CD4-positive, alpha-beta memory T cell (primary cell): ENCODE data around the gene NPEPL1. TPM values are rescaled to one million over a fixed set of nuclear protein-coding genes. Genes with fewer than 3 reads are reported as not detected.

Experiments used
- CTCF ChIA-PET: fragments of 350-600 bp; sonication (Branson Sonifier 250); formaldehyde crosslinking; loops from one replicate; lab custom pipeline; 2021; ENCODE audit warnings: inconsistent platforms; ENCODE audit not compliant: partially characterized antibody; lab: Charles Lee
- POLR2A ChIA-PET: fragments of 350-600 bp; sonication (Branson Sonifier 250); formaldehyde crosslinking; loops from one replicate; lab custom pipeline; 2021; ENCODE audit not compliant: partially characterized antibody; lab: Charles Lee
- DNase-seq, 5 donors: peaks; one replicate each; pipeline versions ENCODE4 v3.0.0 to v3.0.0-alpha.2; 2020 to 2022; ENCODE audit warnings: mixed read lengths in 1 of 5
- H3K27ac ChIP-seq: one replicate; pipeline ENCODE4 v1.7.0; 2013; ENCODE audit warnings: low read depth, low read length
- H3K27me3 ChIP-seq: 2 replicates; pipeline ENCODE4 v1.7.0; 2013; ENCODE audit warnings: mild to moderate bottlenecking, low read length, moderate library complexity; ENCODE audit not compliant: insufficient read depth
- H3K36me3 ChIP-seq: 2 replicates; pipeline ENCODE4 v1.7.0; 2013; ENCODE audit warnings: mild to moderate bottlenecking, low read length, moderate library complexity; ENCODE audit not compliant: insufficient read depth
- H3K4me1 ChIP-seq: 2 replicates; pipeline ENCODE4 v1.7.0; 2013; ENCODE audit warnings: mild to moderate bottlenecking, low read length, moderate library complexity; ENCODE audit not compliant: insufficient read depth
- H3K4me3 ChIP-seq, 2 donors: one replicate each; pipeline ENCODE4 v1.7.0; 2013; ENCODE audit warnings: low read length in 2 of 2, mild to moderate bottlenecking in 1 of 2
- H3K9me3 ChIP-seq, 2 donors: one replicate each; pipeline ENCODE4 v1.7.0; 2013; ENCODE audit warnings: low read length in 2 of 2, control low read depth in 1 of 2; ENCODE audit not compliant: control insufficient read depth in 1 of 2
- H3K27ac Mint-ChIP-seq, 7 donors: one replicate each; pipeline ENCODE4 v1.8.0; 2020 to 2021; ENCODE audit warnings: mixed read lengths in 7 of 7, mild to moderate bottlenecking in 6 of 7, inconsistent platforms in 3 of 7, moderate library complexity in 3 of 7
- H3K27me3 Mint-ChIP-seq, 2 donors: one replicate each; pipeline ENCODE4 v1.8.0; 2020 to 2021; ENCODE audit warnings: mixed read lengths in 2 of 2
- H3K36me3 Mint-ChIP-seq, 2 donors: one replicate each; pipeline ENCODE4 v1.8.0; 2020 to 2021; ENCODE audit warnings: mixed read lengths in 2 of 2, inconsistent platforms in 1 of 2, mild to moderate bottlenecking in 1 of 2
- H3K4me1 Mint-ChIP-seq, 4 donors: one replicate each; pipeline ENCODE4 v1.8.0; 2020 to 2021; ENCODE audit warnings: mixed read lengths in 4 of 4, mild to moderate bottlenecking in 1 of 4
- H3K4me3 Mint-ChIP-seq, 8 donors: one replicate each; pipeline ENCODE4 v1.8.0; 2020 to 2021; ENCODE audit warnings: mixed read lengths in 8 of 8, mild to moderate bottlenecking in 7 of 8, moderate library complexity in 6 of 8, inconsistent platforms in 3 of 8
- H3K9me3 Mint-ChIP-seq, 8 donors: one replicate each; pipeline ENCODE4 v1.8.0; 2020 to 2021; ENCODE audit warnings: mixed read lengths in 8 of 8, mild to moderate bottlenecking in 5 of 8, inconsistent platforms in 3 of 8, moderate library complexity in 1 of 8
- intact Hi-C: fragments of 100-400 bp; cut with micrococcal nuclease; formaldehyde crosslinking; loops from one replicate; pipeline ENCODE4 v1.15.1; 2023
- polyA plus RNA-seq, 2 donors: library from polyadenylated mRNA; unstranded; fragments of 300-500 nt; fragmentation: Illumina TruSeq; gene quantifications; one replicate each; pipeline ENCODE4 v1.2.3, GENCODE V29; 2021
- total RNA-seq, 2 experiments: library from RNA; stranded (reverse); gene quantifications; one replicate each; pipeline ENCODE4 v1.2.3, GENCODE V29; 2021

The NPEPL1 gene
- total and polyA plus RNA-seq, 4 experiments from 2014 or later = 8.9 to 44.8 (median 28.1) TPM

DNA sequence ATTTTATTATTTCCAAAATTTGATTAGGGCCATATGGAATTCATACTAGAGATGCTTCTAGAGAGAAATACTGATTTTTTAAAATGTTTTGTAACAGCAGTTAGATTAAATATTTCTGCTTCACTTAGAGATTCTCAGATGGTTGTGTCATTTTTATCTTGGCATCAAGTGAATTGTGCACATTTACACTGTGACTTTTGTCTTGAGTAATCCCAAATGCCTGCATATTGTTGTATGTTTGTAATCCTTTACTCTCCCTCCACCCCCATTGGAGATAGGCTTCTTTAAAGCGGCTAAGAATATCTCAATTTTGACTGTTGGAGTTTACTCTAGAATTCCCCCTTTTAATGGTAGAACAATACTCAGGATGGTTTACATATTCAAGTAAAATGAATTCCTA is 22.5 kb upstream of the NPEPL1 start:
- Histone ChIP-seq H3K27ac (no peak overlapping the region), H3K4me3 (no peak overlapping the region), H3K9me3 (no peaks in the 10 kb centered on the region), H3K36me3 (peaks cover 55% of the 10 kb centered on the region), H3K4me1 (peaks cover 7% of the 10 kb centered on the region), H3K27me3 (no peaks in the 10 kb centered on the region)
- CTCF ChIA-PET = no interaction called here
- H3K4me1 Mint-ChIP-seq = peaks cover 6 to 22% (median 15%) of the 10 kb centered on the region in 4 donors
- no peak for DNase-seq
- no peaks in the 10 kb centered on the region for H3K9me3 Mint-ChIP-seq
- no peak overlapping the region for H3K4me3 Mint-ChIP-seq
- no peaks in the 10 kb centered on the region for H3K27me3 Mint-ChIP-seq
- intact Hi-C loops = no loop called here
- POLR2A ChIA-PET = no interaction called here
- H3K36me3 Mint-ChIP-seq = peaks cover 44 to 69% of the 10 kb centered on the region in 2 donors
- peak overlapping the region in 3 of 7 donors; percentile 22 to 64 (median 27) for H3K27ac Mint-ChIP-seq

GRCh38 chr20:58670659-58671058 is 21.9 kb upstream of the NPEPL1 start:
- no peaks in the 10 kb centered on the region for H3K9me3 ChIP-seq
- H3K27ac Mint-ChIP-seq = peak overlapping the region in 1 of 7 donors; percentile 27
- peaks cover 58% of the 10 kb centered on the region for H3K36me3 ChIP-seq
- POLR2A ChIA-PET = interaction anchor here (0.9 kb wide), 1 partner anchor 19 kb away, joined by 3 read pairs; no protein-coding TSS in a partner anchor
- H3K4me3 ChIP-seq = no peak overlapping the region
- intact Hi-C loops = no loop called here
- CTCF ChIA-PET = no interaction called here
- H3K4me1 Mint-ChIP-seq = peaks cover 6 to 16% (median 12%) of the 10 kb centered on the region in 4 donors
- H3K36me3 Mint-ChIP-seq = peaks cover 49 to 75% of the 10 kb centered on the region in 2 donors
- no peak overlapping the region for H3K27ac ChIP-seq
- H3K4me3 Mint-ChIP-seq = no peak overlapping the region
- H3K9me3 Mint-ChIP-seq = no peaks in the 10 kb centered on the region
- no peaks in the 10 kb centered on the region for H3K27me3 ChIP-seq
- DNase-seq = no peak
- H3K4me1 ChIP-seq = peaks cover 3% of the 10 kb centered on the region
- H3K27me3 Mint-ChIP-seq = no peaks in the 10 kb centered on the region

DNA sequence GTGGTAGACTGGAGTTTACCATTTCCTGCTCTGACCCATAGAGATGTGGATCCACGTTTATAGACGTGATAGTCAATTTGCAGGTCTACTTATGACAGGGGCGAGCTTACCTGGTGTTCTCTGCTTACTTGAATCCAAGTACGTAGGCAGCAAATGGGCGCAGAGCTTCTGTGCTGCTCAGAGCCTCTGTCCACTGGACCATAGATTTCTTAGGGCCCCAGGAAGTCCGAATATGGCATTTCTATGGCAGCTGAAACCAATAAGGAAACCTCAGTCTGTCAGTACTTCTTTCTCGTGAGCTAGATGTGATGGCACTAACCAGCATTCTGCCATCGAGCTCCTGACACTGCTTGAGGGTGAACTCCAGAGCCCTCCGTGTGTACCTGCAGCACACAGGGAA is 19.5 kb upstream of the NPEPL1 start:
- Histone ChIP-seq H3K4me1 (no peaks in the 10 kb centered on the region), H3K27me3 (no peaks in the 10 kb centered on the region), H3K36me3 (peaks cover 70% of the 10 kb centered on the region), H3K9me3 (no peaks in the 10 kb centered on the region), H3K4me3 (no peak overlapping the region), H3K27ac (no peak overlapping the region)
- ChIA-PET CTCF (interaction anchor here (0.8 kb wide), 1 partner anchor 21 kb away, joined by 4 read pairs; no protein-coding TSS in a partner anchor), POLR2A (interaction anchor here (1.0 kb wide), 2 partner anchors 12 to 17 kb away, joined by 3 read pairs; no protein-coding TSS in a partner anchor)
- H3K27me3 Mint-ChIP-seq = no peaks in the 10 kb centered on the region
- peaks cover 50 to 73% of the 10 kb centered on the region in 2 donors for H3K36me3 Mint-ChIP-seq
- no peaks in the 10 kb centered on the region for H3K4me1 Mint-ChIP-seq
- peak overlapping the region in 1 of 7 donors; percentile 37 for H3K27ac Mint-ChIP-seq
- H3K9me3 Mint-ChIP-seq = no peaks in the 10 kb centered on the region
- DNase-seq = no peak
- intact Hi-C loops = no loop called here
- no peak overlapping the region for H3K4me3 Mint-ChIP-seq

GRCh38 chr20:58675146-58675584 is 17.4 kb upstream of the NPEPL1 start:
- Mint-ChIP-seq H3K4me1 (peaks cover 0 to 2% (median 0%) of the 10 kb centered on the region in 4 donors), H3K27ac (no peak overlapping the region), H3K9me3 (no peaks in the 10 kb centered on the region), H3K27me3 (no peaks in the 10 kb centered on the region), H3K4me3 (no peak overlapping the region), H3K36me3 (peaks cover 51 to 72% of the 10 kb centered on the region in 2 donors)
- H3K9me3 ChIP-seq = no peaks in the 10 kb centered on the region
- DNase-seq = no peak
- H3K36me3 ChIP-seq = peaks cover 63% of the 10 kb centered on the region
- H3K27me3 ChIP-seq = no peaks in the 10 kb centered on the region
- ChIA-PET CTCF (no interaction called here), POLR2A (interaction anchor here (1.6 kb wide), 1 partner anchor 19 kb away, joined by 3 read pairs; no protein-coding TSS in a partner anchor)
- no peak overlapping the region for H3K4me3 ChIP-seq
- H3K4me1 ChIP-seq = no peaks in the 10 kb centered on the region
- intact Hi-C loops = no loop called here
- H3K27ac ChIP-seq = no peak overlapping the region

- Mint-ChIP-seq H3K9me3 (no peaks in the 10 kb centered on the region), H3K4me3 (no peak overlapping the region), H3K27ac (peak overlapping the region in 1 of 7 donors; percentile 78), H3K4me1 (peaks cover 0 to 2% (median 0%) of the 10 kb centered on the region in 4 donors), H3K27me3 (no peaks in the 10 kb centered on the region), H3K36me3 (peaks cover 49 to 72% of the 10 kb centered on the region in 2 donors)
- Histone ChIP-seq H3K27ac (no peak overlapping the region), H3K4me1 (no peaks in the 10 kb centered on the region), H3K27me3 (no peaks in the 10 kb centered on the region), H3K36me3 (peaks cover 64% of the 10 kb centered on the region), H3K9me3 (no peaks in the 10 kb centered on the region), H3K4me3 (no peak overlapping the region)
- ChIA-PET CTCF (no interaction called here), POLR2A (interaction anchor here (1.6 kb wide), 1 partner anchor 19 kb away, joined by 3 read pairs; no protein-coding TSS in a partner anchor)
- intact Hi-C loops = no loop called here
- no peak for DNase-seq
These were observed 17.0 kb upstream of the NPEPL1 start for GRCh38 chr20:58675641-58676040.

GRCh38 chr20:58676161-58676560 is 16.4 kb upstream of the NPEPL1 start:
- no peak overlapping the region for H3K4me3 Mint-ChIP-seq
- peaks cover 45 to 70% of the 10 kb centered on the region in 2 donors for H3K36me3 Mint-ChIP-seq
- H3K27ac Mint-ChIP-seq = peak overlapping the region in 2 of 7 donors; percentile 23 to 78
- POLR2A ChIA-PET = no interaction called here
- H3K4me1 Mint-ChIP-seq = peaks cover 0 to 2% (median 0%) of the 10 kb centered on the region in 4 donors
- H3K27me3 ChIP-seq = no peaks in the 10 kb centered on the region
- CTCF ChIA-PET = interaction anchor here (1.3 to 1.4 kb wide), 2 partner anchors 28 kb away, joined by 3 to 4 read pairs; no protein-coding TSS in a partner anchor
- no peak overlapping the region for H3K4me3 ChIP-seq
- H3K27ac ChIP-seq = no peak overlapping the region
- DNase-seq = no peak
- H3K36me3 ChIP-seq = peaks cover 60% of the 10 kb centered on the region
- H3K4me1 ChIP-seq = no peaks in the 10 kb centered on the region
- H3K9me3 ChIP-seq = no peaks in the 10 kb centered on the region
- intact Hi-C loops = no loop called here
- no peaks in the 10 kb centered on the region for H3K27me3 Mint-ChIP-seq
- no peaks in the 10 kb centered on the region for H3K9me3 Mint-ChIP-seq

- Mint-ChIP-seq H3K4me1 (peaks cover 0 to 2% (median 0%) of the 10 kb centered on the region in 4 donors), H3K27ac (peak overlapping the region in 1 of 7 donors; percentile 37), H3K27me3 (no peaks in the 10 kb centered on the region), H3K36me3 (peaks cover 43 to 71% of the 10 kb centered on the region in 2 donors), H3K9me3 (no peaks in the 10 kb centered on the region), H3K4me3 (no peak overlapping the region)
- no peaks in the 10 kb centered on the region for H3K9me3 ChIP-seq
- CTCF ChIA-PET = interaction anchor here (1.3 to 1.4 kb wide), 2 partner anchors 27 to 29 kb away, joined by 3 to 4 read pairs; no protein-coding TSS in a partner anchor
- no peak overlapping the region for H3K27ac ChIP-seq
- POLR2A ChIA-PET = no interaction called here
- H3K36me3 ChIP-seq = peaks cover 59% of the 10 kb centered on the region
- H3K4me3 ChIP-seq = no peak overlapping the region
- DNase-seq = no peak
- H3K27me3 ChIP-seq = no peaks in the 10 kb centered on the region
- intact Hi-C loops = no loop called here
- no peaks in the 10 kb centered on the region for H3K4me1 ChIP-seq
These were observed 15.5 kb upstream of the NPEPL1 start for GRCh38 chr20:58677079-58677604.
